K562 (cell line): Measurements from ENCODE around the gene PDE6B. TPM values are rescaled to one million over a fixed set of nuclear protein-coding genes. Genes with fewer than 3 reads are reported as not detected.
A peak's percentile ranks its signal among the peaks of the same experiment; 100 is the strongest.

ENCODE experiments used
- ARID3B ChIP-seq: fragments of 250-450 bp; sonication (Bioruptor Pico); IDR thresholded peaks from 2 replicates; pipeline ENCODE4 v1.4.0; 2020; ENCODE audit warnings: borderline replicate concordance
- CBX2 ChIP-seq: fragments of 200-600 bp; sonication (generic); IDR thresholded peaks from one replicate; pipeline ENCODE4 v1.6.1; 2012; ENCODE audit warnings: mild to moderate bottlenecking, low read length, inconsistent platforms; ENCODE audit not compliant: insufficient read depth, poor library complexity, severe bottlenecking
- CREB5 ChIP-seq: fragments of 250-450 bp; sonication (Bioruptor Pico); IDR thresholded peaks from 2 replicates; pipeline ENCODE4 v1.5.0; 2020; ENCODE audit warnings: mild to moderate bottlenecking
- EWSR1 ChIP-seq: fragments of 450-650 bp; IDR thresholded peaks from 2 replicates; pipeline ENCODE4 v1.6.1; 2018; ENCODE audit warnings: borderline replicate concordance, mild to moderate bottlenecking, low read depth, moderate library complexity; ENCODE audit not compliant: partially characterized antibody
- FIP1L1 ChIP-seq: fragments of 200-400 bp; formaldehyde crosslinking; IDR thresholded peaks from 2 replicates; pipeline ENCODE4 v1.6.1; 2018; ENCODE audit warnings: mild to moderate bottlenecking, low read depth, low read length; ENCODE audit not compliant: poor library complexity, severe bottlenecking
- FOXP1 ChIP-seq: sonication (generic); formaldehyde crosslinking; IDR thresholded peaks from 2 replicates; pipeline ENCODE4 v1.8.0; 2022; ENCODE audit warnings: mild to moderate bottlenecking, missing genetic modification reagents
- GABPB1 ChIP-seq: sonication (generic); formaldehyde crosslinking; IDR thresholded peaks from 2 replicates; pipeline ENCODE4 v1.8.0; 2022; ENCODE audit warnings: mild to moderate bottlenecking, missing genetic modification reagents
- HDAC6 ChIP-seq: IDR thresholded peaks from 2 replicates; pipeline ENCODE4 v1.6.1; 2012; ENCODE audit warnings: low read depth, mild to moderate bottlenecking, control low read depth, inconsistent platforms, low read length, moderate library complexity
- HNRNPH1 ChIP-seq: fragments of 200-400 bp; formaldehyde crosslinking; optimal IDR thresholded peaks from 2 replicates; pipeline ENCODE3; 2017; ENCODE audit warnings: low read depth, mild to moderate bottlenecking, low read length, moderate library complexity
- HNRNPL ChIP-seq: fragments of 200-400 bp; formaldehyde crosslinking; IDR thresholded peaks from 2 replicates; pipeline ENCODE4 v1.6.1; 2017; ENCODE audit warnings: low read depth, mild to moderate bottlenecking, low read length
- KDM5B ChIP-seq: fragments of 200-600 bp; sonication (generic); IDR thresholded peaks from 2 replicates; pipeline ENCODE4 v1.6.1; 2012; ENCODE audit warnings: low read depth, mild to moderate bottlenecking, moderate library complexity, low read length, control low read depth, inconsistent platforms; ENCODE audit not compliant: insufficient replicate concordance
- KLF16 ChIP-seq: IDR thresholded peaks from 2 replicates; pipeline ENCODE4 v1.6.1; 2016; ENCODE audit warnings: antibody characterized with exemption
- MIER1 ChIP-seq: fragments of 450-650 bp; IDR thresholded peaks from 2 replicates; pipeline ENCODE4 v1.6.1; 2016; ENCODE audit warnings: antibody characterized with exemption, mild to moderate bottlenecking, low read depth
- NR0B1 ChIP-seq: fragments of 450-650 bp; IDR thresholded peaks from one replicate; pipeline ENCODE4 v1.6.1; 2018; ENCODE audit warnings: mild to moderate bottlenecking, moderate library complexity; ENCODE audit not compliant: partially characterized antibody
- PML ChIP-seq: IDR thresholded peaks from 2 replicates; pipeline ENCODE4 v1.6.1; 2012; ENCODE audit warnings: low read length, inconsistent platforms
- SREBF1 ChIP-seq: fragments of 150-350 bp; IDR thresholded peaks from 2 replicates; pipeline ENCODE4 v1.6.1; 2014; ENCODE audit warnings: antibody characterized with exemption, low read depth, low read length, borderline replicate concordance
- THAP12 ChIP-seq: fragments of 250-450 bp; sonication (Bioruptor Pico); IDR thresholded peaks from 2 replicates; pipeline ENCODE4 v1.9.0; 2021; ENCODE audit warnings: mild to moderate bottlenecking, inconsistent platforms
- TRIM24 ChIP-seq, 2 experiments: fragments of 450-650 bp; IDR thresholded peaks; 2 replicates each; pipeline ENCODE4 v1.6.1; 2016
- ZKSCAN3 ChIP-seq: fragments of 250-450 bp; sonication (Bioruptor Pico); IDR thresholded peaks from 2 replicates; pipeline ENCODE4 v1.4.0; 2020
- ZNF146 ChIP-seq: IDR thresholded peaks from one replicate; pipeline ENCODE4 v1.6.1; 2018; ENCODE audit warnings: missing compliant biosample characterization; ENCODE audit not compliant: unreplicated experiment
- ZNF24 ChIP-seq: fragments of 450-650 bp; IDR thresholded peaks from 2 replicates; pipeline ENCODE4 v1.6.1; 2016
- ZNF699 ChIP-seq: fragments of 250-450 bp; sonication (Bioruptor Pico); IDR thresholded peaks from 2 replicates; pipeline ENCODE4 v1.8.0; 2021; ENCODE audit warnings: mild to moderate bottlenecking, moderate library complexity; ENCODE audit not compliant: insufficient replicate concordance
- polyA plus RNA-seq, 8 experiments: library from polyadenylated mRNA; depleted of rRNA in 4 of 8; stranded (reverse) in 5 of 8; unstranded in 3 of 8; fragments of >200 nt; fragmentation: Nextera tagmentation in 2 of 8; fragmentation: Illumina TruSeq in 1 of 8; extraction: Ambion mirVana in 2 of 8; extraction: Trizol in 1 of 8; gene quantifications; 2 replicates each; pipeline versions ENCODE4 v1.2.1 to v1.2.3, GENCODE V29; 2011 to 2014; ENCODE audit warnings: inconsistent platforms in 1 of 8, missing spikeins in 1 of 8
- total RNA-seq, 7 experiments: library from RNA; depleted of rRNA in 6 of 7; stranded (reverse); fragments of >200 nt in 6 of 7; fragmentation: Illumina TruSeq in 2 of 7; extraction: Trizol in 2 of 7; gene quantifications; 2 replicates each; pipeline versions ENCODE4 v1.2.1 to v1.2.3, GENCODE V29; 2011 to 2021; ENCODE audit warnings: low replicate concordance in 1 of 7

PDE6B gene
- total and polyA plus RNA-seq, 9 of the 15 experiments (the other 6 are each of a cell fraction or from before 2014, with no cell fraction given), result 0.04 TPM; not detected in 8

- TF ChIP-seq EWSR1 (no peak), GABPB1 (CRISPR knock-in tag) (peak; percentile 99), ZNF24 (no peak), HNRNPL (no peak), KLF16 (no peak), HDAC6 (no peak), ZNF146 (CRISPR knock-in tag) (no peak), THAP12 (CRISPR knock-in tag) (peak; percentile 89), FIP1L1 (peak; percentile 93), SREBF1 (peak; percentile 75; the same call in 1 of the 2 replicates), ZNF699 (no peak), NR0B1 (no peak), KDM5B (peak; percentile 64), CBX2 (no peak), CREB5 (CRISPR knock-in tag) (no peak), PML (peak; percentile 53; the same call in 1 of the 2 replicates), ZKSCAN3 (CRISPR knock-in tag) (no peak), ARID3B (no peak), TRIM24 (IDR thresholded peaks at IDR 0.05) (no peak), MIER1 (no peak), FOXP1 (0 out of 2 replicates have a peak, but pooled peaks have one; percentile 18), HNRNPH1 (no peak)
Observed at GRCh38 chr4:674172-675035, 49.0 kb downstream of the PDE6B start, which contains the start of the genes ATP5ME and MYL5 (continued).
